GM21515 (cell line): ENCODE data around the gene AHDC1.

Experiments
- ATAC-seq: cut with Tn5 transposase; IDR thresholded peaks from one replicate; pipeline ENCODE4 v1.9.1; 2021; ENCODE audit not compliant: unreplicated experiment

Gene AHDC1

DNA sequence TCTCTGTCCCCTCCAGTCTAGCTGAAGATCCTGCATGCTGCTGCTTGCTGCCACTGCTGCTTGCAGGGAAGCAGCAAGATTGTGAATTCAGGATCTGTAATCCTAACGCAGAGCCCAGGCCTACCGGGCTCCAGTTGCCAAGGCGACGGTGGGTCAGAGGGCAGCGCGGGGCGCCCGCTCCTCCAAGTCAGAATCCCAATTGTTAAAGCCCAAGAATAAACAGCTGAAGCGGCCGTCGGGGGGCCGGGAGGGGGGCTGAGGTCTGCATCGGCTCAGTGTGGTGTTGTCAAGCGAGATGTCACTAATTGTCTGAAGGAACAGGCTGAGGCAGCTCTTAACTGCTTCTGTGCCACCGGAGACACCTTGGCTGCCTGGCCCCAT is 36.8 kb downstream of the AHDC1 start:
- no peak for ATAC-seq

DNA sequence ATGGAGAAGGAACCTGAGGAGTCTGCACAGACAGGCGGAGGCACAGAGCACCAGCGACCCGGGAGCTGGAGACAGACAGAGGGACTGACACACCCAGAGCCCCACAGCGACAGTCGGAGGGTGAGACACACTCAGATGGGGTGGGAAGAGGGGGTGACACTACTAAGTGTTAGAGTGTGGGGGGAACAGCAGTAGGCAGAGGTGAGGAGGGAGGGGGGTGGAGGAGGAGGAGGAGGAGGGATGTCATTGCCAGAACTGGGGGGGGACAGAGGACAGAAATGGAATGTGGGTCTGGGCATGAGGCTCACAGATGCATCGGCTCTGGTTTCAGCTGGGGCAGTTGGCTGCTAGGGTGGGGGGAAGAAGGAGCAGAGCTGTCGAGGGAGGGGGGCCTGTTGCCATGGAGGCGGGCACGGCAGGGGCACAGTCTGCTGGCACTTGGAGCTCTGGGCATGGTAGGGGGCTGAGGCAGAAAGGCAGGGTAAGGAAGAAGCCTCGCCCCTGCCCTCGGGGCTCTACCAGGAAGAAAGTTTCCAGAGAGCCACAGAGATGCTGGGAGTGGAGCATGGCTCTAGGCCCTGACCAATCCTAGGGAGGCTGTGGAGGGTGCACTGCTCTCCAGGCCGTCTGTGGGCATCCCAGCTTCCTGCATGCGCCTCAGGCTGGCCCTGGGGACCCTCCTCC is 37.3 kb downstream of the AHDC1 start:
- ATAC-seq: no peak

DNA sequence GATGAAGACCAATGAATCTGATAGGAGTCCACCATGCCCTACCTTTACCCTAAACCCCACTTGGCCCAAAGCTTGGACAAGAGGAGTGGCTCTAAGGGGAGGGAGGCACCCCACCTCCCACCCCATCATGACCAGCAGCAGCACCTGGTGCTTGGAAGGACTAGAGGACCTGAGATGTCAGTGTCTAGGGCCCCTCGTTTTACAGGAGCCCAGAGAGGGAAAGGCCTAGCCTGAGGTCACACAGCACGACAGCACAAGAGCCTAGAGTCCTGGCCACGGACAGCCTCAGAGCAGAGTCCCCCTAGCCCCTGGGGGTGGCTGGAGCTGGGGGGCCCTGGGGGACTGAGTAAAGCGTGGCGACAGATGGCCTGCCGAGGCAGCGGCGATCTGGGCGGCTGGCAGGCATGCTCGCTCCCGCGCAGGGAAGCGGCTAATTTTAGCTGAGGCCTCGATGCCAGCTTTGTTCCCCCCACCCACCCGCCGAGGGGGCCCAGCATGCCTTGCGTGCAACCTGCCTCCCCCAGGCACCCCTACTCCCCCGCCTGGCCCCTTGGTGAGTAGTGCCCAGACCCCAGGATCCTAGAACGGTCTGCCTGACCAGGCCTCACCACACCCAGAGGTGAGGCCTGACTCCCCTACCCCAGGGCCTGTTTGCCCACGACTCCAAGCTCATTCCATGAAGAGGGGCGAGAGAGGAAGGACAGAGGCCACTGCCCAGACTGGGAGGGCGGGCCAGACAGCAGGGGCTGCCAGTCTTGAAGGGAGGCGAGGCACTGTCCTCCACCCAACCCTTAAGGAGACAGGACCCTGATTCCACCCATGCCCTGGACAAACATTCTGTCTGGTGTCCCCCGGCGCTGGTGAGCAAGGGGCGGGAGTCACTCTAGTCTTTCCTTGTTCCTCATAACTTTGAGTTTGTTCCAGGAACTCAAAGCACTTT is 39.0 kb downstream of the AHDC1 start:
- ATAC-seq: no peak

DNA sequence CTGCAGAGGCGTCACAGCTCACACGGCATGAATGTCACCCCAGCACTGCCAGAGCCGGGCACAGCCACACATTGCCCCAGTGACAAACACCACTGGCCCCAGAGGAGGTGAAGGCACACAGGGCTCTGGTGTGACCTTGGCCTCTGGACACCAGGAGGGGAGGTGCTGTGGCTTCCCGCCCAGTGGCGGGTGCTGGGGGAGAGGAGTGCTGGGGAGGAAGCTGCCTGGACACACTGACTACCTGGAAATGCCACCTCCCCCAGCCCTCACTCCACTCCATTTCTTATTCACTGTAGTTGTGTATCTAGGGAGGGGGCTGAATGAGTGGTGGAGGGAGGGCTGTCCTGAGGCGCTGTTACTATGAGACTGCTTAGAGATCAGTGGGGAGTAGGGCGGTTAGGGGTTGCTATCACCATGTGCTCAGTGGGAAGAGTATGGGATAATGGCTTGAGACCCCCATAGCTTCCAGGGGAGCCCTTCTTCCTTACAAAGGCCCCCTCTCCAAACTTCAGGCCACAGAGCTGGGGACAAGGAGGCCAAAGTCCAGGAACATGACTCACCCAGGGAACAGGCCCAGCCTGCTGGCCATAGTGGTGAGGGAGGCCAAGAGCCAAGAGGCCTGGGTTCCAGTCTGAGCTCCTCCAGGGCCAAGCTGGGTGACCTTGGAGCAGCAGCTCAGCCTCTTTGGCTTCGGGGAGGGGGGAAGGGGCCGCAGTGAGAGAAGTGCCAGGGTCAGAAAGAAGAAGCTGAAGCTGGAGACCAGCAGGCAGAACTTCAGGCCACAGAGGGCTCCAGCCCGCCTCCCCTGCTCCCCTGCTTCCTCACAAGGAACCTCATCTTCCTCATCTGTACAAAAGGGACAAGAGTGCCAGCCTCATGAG is 40.1 kb downstream of the AHDC1 start:
- no peak for ATAC-seq

DNA sequence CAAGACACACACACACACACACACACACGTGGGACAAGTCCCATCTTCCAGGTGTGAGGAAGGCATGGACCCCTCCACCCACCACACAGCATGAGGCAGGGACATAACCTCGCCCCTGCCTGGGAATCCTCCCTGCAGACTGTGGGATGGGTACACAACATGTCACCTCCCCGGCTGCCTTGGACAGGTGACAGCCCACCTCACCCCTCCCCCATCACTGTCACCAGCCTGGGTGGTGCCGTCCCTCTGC is 40.7 kb downstream of the AHDC1 start:
- ATAC-seq: no peak

DNA sequence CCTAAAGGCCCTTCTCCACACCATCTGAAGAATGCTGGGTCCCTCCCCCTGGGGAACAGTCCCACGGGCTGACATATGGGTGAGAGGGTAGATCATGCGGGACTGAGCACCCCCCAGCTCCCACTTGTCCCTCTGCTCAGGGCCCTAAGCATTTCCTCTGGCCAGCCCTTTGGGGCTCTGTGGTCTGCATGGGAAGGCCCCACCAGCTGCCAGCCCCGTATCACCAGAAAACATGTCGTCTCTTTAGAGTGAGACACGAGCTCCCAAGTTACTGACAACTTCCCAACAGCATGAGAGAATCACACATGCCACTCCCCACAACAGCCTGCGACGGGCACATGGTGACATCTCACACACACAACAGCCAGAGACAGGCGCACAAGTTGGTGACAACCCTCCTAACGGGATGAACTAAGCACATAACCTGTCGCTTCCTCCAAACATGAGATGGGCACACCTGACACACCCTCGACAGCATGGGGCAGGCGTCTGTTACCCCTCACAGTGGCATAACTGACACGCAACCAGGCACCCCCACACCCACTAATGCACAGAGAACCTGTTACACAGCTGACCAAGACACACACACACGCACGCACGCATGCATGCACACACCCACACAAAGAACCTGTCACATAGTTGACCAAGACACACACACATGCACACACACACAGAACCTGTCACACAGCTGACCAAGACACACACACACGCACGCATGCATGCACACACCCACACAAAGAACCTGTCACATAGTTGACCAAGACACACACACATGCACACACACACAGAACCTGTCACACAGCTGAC is 41.2 kb downstream of the AHDC1 start:
- ATAC-seq: no peak

DNA sequence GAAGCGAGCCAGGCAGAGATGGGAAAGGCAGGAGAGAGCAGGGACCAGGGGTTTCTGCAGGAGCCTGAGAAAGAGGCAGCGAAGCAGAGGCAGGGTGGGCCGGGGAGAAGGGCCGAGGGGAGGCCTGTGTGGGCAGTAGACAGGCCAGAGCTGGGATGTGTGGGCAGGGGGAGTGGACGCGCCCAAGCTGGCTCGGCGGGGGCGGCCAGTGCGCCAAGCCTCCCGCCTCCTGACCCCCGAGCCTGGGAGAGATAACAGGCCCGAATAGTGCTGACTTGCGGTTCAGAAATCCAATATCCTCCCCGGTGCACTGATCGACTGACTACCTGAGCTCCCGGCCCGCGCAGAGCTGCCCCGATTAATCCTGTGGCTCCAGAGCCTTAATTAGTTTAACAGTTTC is 41.9 kb downstream of the AHDC1 start:
- ATAC-seq: no peak

DNA sequence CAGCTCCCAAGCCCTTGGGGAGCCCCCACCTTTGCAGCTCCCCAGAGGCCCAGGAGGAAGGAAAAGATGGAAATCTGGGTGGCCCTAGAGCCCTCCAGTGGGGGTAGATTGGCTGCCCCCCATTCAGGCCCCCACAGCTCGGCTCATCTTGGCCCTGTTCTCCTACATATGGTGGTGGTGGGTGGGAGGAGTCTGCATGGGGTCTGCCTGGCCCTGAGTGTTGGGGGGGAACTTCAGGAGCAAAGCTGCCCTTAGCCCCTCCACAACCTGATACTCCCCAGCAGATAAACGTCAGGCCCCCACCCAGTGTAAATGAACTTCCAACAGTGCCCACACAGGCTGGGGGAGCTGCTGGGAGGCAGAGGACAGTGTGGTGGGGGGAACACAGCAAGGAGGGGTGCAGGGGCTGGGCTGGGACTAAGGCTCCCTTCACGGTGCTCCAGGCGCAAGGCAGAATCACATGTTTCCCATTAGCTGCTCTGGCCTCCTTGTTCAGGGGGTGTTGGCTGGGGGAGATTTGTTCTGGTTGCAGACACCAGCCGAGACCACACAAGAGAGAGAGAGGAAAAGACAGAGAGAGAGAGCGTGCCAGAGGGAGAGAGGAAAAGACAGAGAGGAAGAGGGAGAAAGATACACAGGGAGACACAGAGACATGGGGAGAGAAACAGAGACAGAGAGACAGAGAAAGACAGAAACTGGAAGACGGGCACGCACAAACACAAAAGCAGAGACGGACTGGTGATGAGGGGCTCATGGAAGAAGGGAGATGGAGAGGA is 42.6 kb downstream of the AHDC1 start:
- no peak for ATAC-seq

DNA sequence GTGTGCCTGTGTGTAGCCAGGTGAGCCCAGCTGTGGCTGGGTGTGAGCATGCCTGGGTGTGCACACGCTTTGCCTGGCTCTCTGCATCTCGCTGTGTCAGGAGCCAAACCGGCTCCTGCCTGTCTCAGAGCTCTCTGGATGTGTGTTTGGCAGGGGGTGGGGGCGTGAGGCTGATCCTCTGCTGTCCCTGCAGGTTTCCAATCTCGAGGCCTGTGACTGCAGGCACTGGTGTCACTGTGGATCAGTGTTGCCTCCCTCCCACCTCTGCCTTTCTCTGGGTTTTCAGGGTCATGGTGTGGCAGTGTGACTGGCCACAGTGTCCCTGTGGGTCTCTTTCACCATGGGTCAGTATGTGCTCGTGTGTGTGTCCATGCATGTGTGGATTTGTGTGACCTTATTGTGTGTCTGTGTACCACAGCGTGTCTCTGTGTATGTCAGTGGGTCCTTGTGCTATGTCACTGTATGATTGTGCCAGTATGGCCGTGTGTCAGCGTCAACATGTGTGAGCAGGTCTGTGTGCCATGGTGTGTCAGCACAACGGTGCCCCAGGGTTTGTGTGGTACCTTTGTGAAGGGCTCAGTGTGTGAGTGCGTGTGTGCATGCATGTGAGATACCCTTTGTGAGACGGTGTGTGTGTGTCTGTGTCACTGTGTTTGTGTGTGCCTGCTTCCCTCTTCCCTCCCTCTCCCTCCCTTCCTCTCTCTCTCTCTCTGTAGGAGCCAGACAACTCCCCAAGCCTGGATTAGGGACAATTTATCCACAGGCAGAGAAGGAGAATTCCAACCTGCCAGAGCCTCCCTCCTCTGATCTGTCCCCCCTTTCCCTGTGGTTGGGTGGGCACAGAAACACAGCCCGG is 43.4 kb downstream of the AHDC1 start:
- ATAC-seq: no peak

DNA sequence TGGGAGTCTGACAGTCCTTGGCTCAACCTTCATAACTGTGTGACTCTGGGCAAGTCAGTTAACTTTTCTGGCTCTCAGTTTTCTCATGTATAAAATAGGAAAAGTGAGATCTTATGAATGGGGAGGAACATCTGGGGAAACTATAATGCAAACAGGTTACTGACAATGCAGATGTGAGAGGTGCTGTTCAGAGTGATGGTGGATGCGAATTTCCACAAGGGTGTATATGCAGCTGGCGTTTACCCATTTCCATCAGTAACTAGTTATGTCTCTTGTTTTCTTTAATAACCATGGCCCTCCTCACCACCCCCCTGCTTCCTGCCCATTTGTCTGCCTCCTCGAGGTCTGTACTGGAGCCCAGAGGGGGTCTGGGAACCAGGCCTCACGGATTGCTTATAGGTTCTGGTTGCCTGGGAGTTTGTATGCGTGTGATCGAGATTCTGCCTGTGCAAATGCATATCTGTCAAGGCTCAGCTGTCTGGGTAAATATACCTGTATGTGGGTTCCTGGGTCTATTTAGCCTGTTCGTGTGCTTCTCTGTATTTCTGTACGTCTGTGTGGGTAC is 44.4 kb downstream of the AHDC1 start:
- no peak for ATAC-seq

DNA sequence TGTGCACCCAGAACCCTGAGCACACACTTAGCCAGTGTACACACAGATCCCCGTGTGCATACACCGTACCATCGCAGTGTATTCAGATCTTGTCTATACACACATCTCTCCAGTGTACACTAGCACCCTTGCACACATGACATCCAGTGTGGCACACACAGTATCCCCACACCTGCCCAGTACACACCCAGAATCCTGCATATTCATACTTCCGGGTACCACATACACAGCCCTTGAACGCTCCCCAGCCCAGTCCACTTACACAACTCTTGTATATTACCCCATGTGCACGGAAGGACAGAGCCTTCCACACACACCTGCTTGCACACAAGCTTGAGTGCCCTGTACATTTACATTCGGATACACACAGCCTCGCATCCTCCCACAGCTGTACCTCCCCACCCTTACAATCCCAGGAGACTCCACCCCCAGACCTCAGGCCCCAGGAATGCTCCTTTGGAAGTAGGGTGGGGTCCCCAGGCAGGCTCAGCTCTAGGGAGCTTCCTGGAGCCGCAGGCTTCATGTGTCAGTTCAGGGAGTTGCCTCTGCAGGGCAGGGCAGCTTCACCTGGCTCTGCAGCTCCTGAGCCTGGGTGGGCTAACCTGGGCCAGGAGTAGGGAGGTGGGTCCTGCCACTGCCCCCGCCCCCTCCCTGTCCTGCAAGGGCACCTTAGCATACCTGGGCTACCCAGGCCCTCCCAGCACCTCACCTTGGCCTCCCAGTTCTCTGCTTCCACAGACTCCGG is 46.2 kb downstream of the AHDC1 start:
- ATAC-seq: no peak

DNA sequence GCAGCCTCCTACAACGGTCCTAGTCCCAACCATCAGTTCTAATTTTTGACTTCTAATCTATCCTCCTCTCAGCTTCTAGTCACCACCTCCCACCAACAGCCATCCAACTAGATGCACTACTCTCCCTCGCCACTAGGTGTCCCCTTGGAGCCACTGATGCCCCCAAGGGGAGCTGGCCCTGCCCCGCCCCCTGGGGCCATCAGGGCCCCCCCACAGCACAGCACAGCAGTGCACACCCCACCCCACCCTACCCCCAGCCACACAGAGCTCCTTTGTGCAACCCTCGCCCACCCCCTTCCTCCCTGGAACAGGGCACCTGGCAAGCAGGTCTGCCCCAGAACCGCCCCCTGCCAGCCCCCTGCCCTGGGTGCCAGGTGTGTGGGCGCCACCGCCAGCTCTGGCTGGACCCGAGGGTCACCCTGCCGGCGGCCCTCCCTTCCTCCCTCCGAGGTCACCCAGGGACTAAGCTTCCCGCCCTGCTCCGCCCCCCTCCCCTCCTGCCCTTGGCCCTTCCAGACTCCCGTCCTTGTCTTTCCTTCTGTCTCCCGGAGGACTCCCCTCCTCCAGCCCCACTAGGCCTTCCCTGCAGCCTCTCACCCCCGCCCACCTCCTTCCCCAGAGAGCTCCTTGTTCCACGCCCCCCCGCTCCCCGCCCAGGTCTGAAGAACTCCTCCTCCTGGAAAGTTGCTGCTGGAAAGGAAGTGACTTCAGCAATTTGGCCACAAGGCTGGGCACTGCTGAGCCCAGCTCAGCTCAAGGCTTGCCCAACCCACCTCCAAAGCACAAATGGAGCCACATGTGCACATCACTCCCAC is 47.0 kb downstream of the AHDC1 start:
- no peak for ATAC-seq

DNA sequence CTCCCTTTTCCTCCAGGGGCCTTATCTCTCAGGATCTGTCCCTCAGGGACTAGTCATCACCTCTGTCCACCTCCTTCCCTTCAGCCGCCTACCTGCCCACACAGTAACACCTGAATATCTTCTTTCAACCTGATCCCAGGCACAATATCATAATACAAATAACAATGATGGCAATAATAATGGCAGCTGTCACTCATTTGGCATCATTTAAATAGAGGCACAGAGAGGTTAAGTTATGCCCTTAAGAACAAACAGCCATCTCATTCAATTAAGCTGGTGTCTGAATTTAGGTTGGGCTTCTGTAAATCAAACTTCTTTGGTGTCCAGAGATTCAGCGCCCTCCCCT is 47.5 kb downstream of the AHDC1 start:
- ATAC-seq: no peak

DNA sequence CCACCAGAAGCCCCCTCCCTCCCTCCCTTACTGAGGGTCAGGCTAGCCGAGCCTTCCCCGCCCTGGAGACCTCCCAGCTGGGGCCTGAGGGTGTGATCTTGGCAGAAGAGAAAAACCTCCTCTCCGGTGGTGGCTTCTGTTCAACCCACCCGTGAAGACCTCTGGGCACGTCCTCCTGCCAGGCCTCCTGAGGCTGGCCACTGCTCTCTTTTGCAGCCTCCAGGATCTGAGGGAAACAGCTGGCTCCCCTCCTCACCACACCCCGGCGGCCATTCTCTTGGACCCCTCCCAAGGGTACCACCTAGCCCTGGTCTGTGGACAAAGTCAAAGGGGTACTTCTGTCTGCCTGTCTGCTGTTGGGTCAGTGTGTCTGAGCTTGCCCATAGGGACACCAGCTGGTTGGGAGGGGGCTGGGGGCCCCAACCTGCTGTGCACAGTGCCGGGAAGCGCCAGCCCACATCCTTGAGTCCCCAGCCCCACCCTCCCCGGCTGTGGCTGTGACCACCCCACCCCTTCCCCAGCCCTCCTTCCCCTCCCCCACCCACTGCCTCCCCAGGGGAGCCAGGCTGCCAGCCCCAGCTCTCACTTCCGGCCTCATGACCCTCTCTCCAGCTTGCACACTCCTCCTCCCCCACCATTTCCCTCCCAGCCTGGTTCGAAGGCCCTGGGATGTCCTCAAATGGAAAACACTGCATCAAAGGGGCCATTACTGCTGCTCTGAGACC is 48.1 kb downstream of the AHDC1 start:
- ATAC-seq: no peak

DNA sequence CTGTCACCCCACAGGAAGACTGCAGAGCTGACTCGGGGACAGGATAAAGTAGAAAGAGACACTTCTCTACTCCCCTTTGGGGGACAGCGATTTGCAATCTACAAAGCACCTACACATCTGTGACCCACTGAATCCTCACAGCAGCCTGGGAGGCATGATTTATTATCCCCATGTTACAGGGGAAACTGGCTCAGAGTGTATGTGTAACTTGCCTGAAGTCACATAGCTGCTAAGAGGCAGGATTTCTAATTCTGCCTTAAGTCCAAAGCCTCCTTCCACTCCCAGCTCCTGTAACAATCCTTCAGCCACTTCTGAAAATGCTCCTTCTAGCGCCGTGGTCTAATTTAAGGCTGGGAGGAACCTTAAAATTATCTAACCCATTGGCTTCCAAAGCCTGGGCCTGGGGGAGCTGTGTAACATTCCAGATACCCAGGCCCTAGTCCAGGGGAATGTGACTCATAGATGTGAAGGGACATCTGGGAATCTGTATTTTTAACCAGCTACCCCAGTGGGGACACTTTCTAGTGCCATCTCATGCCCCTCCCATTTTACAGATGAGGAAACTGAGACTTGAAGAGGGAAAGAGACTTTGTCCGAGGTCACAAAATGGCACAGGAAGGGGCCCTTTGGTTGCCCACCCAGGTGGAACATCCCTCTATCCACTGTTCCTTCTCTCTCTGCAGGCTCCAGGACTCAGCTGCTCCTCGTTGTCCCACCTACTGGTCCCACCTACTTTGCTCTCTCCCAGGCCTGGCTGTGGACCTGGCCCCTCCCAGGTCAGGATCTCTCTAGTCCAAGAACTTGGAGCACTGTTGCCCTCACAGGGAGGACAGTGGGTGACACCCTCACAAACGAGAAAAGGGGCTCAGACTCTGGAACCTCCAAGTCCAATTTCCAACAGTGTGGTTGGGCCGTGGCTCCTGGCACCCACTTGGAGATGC is 48.9 kb downstream of the AHDC1 start:
- no peak for ATAC-seq

DNA sequence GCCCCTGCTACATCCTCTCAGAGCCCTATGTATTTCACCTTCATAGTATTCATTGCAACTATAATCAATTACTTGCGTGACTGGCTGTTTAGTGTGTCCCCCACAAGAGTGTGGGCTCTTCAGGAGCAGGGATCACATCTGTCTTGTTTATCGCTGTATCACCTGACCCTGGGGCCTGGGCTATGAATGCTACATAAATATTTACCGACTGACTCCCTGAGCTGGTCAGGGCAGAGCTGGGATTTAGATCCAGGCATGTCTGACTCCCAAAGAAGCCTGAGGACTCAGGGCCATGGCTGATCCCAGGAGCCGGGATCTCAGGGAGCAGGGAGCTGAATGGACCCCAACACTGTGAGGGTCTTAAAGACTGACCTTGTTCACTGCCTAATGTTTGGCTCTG is 49.7 kb downstream of the AHDC1 start:
- no peak for ATAC-seq
